Astrocyte (in vitro differentiated cells and primary cell): ENCODE data around the gene EEF2K. TPM values are rescaled to one million over a fixed set of nuclear protein-coding genes. Genes with fewer than 3 reads are reported as not detected.

Source experiments
- DNase-seq: peaks from one replicate; pipeline ENCODE4 v3.0.0-alpha.2; 2010; ENCODE audit warnings: low read depth
- FAIRE-seq: peaks from 2 replicates; lab custom pipeline; 2011; peaks lifted over from hg19 to GRCh38; lab: Jason Lieb, UNC
- H2AFZ ChIP-seq: 2 replicates; pipeline ENCODE4 v1.6.0; 2012; ENCODE audit warnings: low read depth, low read length, inconsistent platforms
- H3K27ac ChIP-seq: 2 replicates; pipeline ENCODE4 v1.5.1; 2011; ENCODE audit warnings: low read depth, low read length, inconsistent platforms
- H3K27me3 ChIP-seq: 2 replicates; pipeline ENCODE4 v1.6.0; 2011; ENCODE audit warnings: low read length, inconsistent platforms; ENCODE audit not compliant: insufficient read depth
- H3K36me3 ChIP-seq: 2 replicates; pipeline ENCODE4 v1.5.1; 2011; ENCODE audit warnings: low read length, inconsistent platforms; ENCODE audit not compliant: insufficient read depth
- H3K4me1 ChIP-seq: 2 replicates; pipeline ENCODE4 v1.5.1; 2011; ENCODE audit warnings: low read length, inconsistent platforms; ENCODE audit not compliant: insufficient read depth
- H3K4me2 ChIP-seq: 2 replicates; pipeline ENCODE4 v1.6.0; 2012; ENCODE audit warnings: low read length, inconsistent platforms
- H3K4me3 ChIP-seq: 2 replicates; pipeline ENCODE4 v1.5.1; 2011; ENCODE audit warnings: low read depth, mild to moderate bottlenecking, low read length, inconsistent platforms; ENCODE audit not compliant: insufficient read depth
- H3K79me2 ChIP-seq: 2 replicates; pipeline ENCODE4 v1.6.0; 2012; ENCODE audit warnings: mild to moderate bottlenecking, low read length, inconsistent platforms; ENCODE audit not compliant: insufficient read depth
- H3K9ac ChIP-seq: 2 replicates; pipeline ENCODE4 v1.6.0; 2012; ENCODE audit warnings: mild to moderate bottlenecking, low read length, inconsistent platforms
- H3K9me3 ChIP-seq: 2 replicates; pipeline ENCODE4 v1.5.1; 2012; ENCODE audit warnings: low read depth, mild to moderate bottlenecking, low read length, inconsistent platforms; ENCODE audit not compliant: insufficient read depth
- H4K20me1 ChIP-seq: 2 replicates; pipeline ENCODE4 v1.6.0; 2012; ENCODE audit warnings: low read length, inconsistent platforms; ENCODE audit not compliant: insufficient read depth
- H3K27ac Mint-ChIP-seq: one replicate; pipeline ENCODE4 v1.8.0; 2021; ENCODE audit warnings: mild to moderate bottlenecking, mixed read lengths; ENCODE audit not compliant: unreplicated experiment
- H3K27me3 Mint-ChIP-seq: one replicate; pipeline ENCODE4 v1.8.0; 2021; ENCODE audit warnings: low read depth, mixed read lengths; ENCODE audit not compliant: unreplicated experiment
- H3K36me3 Mint-ChIP-seq: one replicate; pipeline ENCODE4 v1.8.0; 2021; ENCODE audit warnings: low read depth, mixed read lengths; ENCODE audit not compliant: unreplicated experiment
- H3K4me1 Mint-ChIP-seq: one replicate; pipeline ENCODE4 v1.8.0; 2021; ENCODE audit warnings: low read depth, mixed read lengths; ENCODE audit not compliant: unreplicated experiment
- H3K4me3 Mint-ChIP-seq: one replicate; pipeline ENCODE4 v1.8.0; 2021; ENCODE audit warnings: mild to moderate bottlenecking, moderate library complexity, mixed read lengths; ENCODE audit not compliant: unreplicated experiment
- H3K9me3 Mint-ChIP-seq: one replicate; pipeline ENCODE4 v1.8.0; 2021; ENCODE audit warnings: mild to moderate bottlenecking, mixed read lengths; ENCODE audit not compliant: unreplicated experiment
- EZH2 ChIP-seq: IDR thresholded peaks from 2 replicates; pipeline ENCODE4 v1.6.1; 2012; ENCODE audit warnings: mild to moderate bottlenecking, low read length, inconsistent platforms; ENCODE audit not compliant: insufficient read depth
- total RNA-seq: library from RNA; stranded (reverse); gene quantifications from 2 replicates; pipeline ENCODE4 v1.2.1, GENCODE V29; 2021
- TF ChIP-seq, protein P1 (sequence below): IDR thresholded peaks from 2 replicates; pipeline ENCODE4 v1.5.1; 2011; ENCODE audit warnings: low read depth, mild to moderate bottlenecking, inconsistent platforms, low read length, moderate library complexity; ENCODE audit not compliant: insufficient read depth

Gene EEF2K
- total RNA-seq, 1 donor from 2014 or later, result 20.9 TPM

DNA sequence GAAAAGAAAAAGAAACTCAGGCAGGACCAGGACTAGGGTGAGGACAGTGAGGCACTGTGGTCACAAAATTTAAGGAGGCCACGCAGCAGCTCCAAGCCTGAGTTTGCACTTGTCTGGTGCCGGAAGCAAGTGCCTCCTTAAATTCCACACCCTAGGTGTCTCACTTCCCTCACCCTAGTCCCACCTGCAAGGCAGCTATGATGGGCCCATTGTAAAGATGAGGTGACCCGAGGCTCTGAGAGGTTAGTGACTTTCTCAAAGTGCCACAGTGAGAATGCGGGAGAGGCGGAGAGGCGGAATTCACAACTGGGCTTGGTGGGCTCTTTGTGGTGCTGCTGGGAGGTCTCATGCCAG, 21.5 kb upstream of the EEF2K start:
- Histone ChIP-seq H3K4me3 (no peak overlapping the region), H3K79me2 (no peaks in the 10 kb centered on the region), H3K27ac (no peak overlapping the region), H3K9ac (no peak overlapping the region), H3K36me3 (no peaks in the 10 kb centered on the region), H2AFZ (no peak overlapping the region), H3K4me2 (no peak overlapping the region), H3K4me1 (peaks cover 4% of the 10 kb centered on the region), H3K9me3 (no peaks in the 10 kb centered on the region), H3K27me3 (no peaks in the 10 kb centered on the region), H4K20me1 (no peaks in the 10 kb centered on the region)
- H3K9me3 Mint-ChIP-seq, result no peaks in the 10 kb centered on the region
- no peak overlapping the region for H3K4me3 Mint-ChIP-seq
- no peak overlapping the region for H3K27ac Mint-ChIP-seq
- DNase-seq (no peak), FAIRE-seq (no peak)
- H3K4me1 Mint-ChIP-seq, result peaks cover under 1% of the 10 kb centered on the region
- H3K36me3 Mint-ChIP-seq, result no peaks in the 10 kb centered on the region
- H3K27me3 Mint-ChIP-seq, result peaks cover 26% of the 10 kb centered on the region
- no peak for TF ChIP-seq EZH2
- TF ChIP-seq, protein P1, sequence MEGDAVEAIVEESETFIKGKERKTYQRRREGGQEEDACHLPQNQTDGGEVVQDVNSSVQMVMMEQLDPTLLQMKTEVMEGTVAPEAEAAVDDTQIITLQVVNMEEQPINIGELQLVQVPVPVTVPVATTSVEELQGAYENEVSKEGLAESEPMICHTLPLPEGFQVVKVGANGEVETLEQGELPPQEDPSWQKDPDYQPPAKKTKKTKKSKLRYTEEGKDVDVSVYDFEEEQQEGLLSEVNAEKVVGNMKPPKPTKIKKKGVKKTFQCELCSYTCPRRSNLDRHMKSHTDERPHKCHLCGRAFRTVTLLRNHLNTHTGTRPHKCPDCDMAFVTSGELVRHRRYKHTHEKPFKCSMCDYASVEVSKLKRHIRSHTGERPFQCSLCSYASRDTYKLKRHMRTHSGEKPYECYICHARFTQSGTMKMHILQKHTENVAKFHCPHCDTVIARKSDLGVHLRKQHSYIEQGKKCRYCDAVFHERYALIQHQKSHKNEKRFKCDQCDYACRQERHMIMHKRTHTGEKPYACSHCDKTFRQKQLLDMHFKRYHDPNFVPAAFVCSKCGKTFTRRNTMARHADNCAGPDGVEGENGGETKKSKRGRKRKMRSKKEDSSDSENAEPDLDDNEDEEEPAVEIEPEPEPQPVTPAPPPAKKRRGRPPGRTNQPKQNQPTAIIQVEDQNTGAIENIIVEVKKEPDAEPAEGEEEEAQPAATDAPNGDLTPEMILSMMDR, result no peak

DNA sequence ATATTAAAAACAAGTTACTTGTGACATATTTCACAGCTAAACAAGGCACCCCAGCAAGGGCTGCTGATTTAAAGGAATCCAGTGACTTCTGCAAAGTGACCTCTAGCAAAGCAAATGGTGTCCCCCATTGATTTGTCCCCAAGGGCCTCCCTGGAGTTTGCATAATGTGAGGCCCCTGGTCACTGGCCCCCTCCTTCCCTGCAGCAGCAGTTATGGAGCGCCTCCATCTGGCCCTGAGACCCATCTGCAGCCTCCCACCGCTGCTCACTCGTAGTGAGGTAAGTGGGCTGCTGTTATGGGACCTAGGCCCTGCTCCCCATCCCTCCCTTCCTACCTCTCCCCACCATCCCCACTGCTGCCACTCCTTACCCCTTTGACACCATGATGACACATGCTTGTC, 19.6 kb upstream of the EEF2K start:
- Histone ChIP-seq H3K9ac (no peak overlapping the region), H3K27ac (no peak overlapping the region), H3K4me1 (peaks cover 11% of the 10 kb centered on the region), H3K9me3 (no peaks in the 10 kb centered on the region), H4K20me1 (no peaks in the 10 kb centered on the region), H2AFZ (no peak overlapping the region), H3K4me2 (no peak overlapping the region), H3K4me3 (no peak overlapping the region), H3K27me3 (no peaks in the 10 kb centered on the region), H3K36me3 (no peaks in the 10 kb centered on the region), H3K79me2 (no peaks in the 10 kb centered on the region)
- no peaks in the 10 kb centered on the region for H3K36me3 Mint-ChIP-seq
- H3K4me3 Mint-ChIP-seq, result no peak overlapping the region
- H3K27ac Mint-ChIP-seq, result no peak overlapping the region
- peaks cover 10% of the 10 kb centered on the region for H3K27me3 Mint-ChIP-seq
- DNase-seq, result no peak
- H3K9me3 Mint-ChIP-seq, result no peaks in the 10 kb centered on the region
- H3K4me1 Mint-ChIP-seq, result peaks cover 3% of the 10 kb centered on the region
- FAIRE-seq, result no peak
- no peak for TF ChIP-seq EZH2
- TF ChIP-seq, protein P1, result peak; percentile 11

DNA sequence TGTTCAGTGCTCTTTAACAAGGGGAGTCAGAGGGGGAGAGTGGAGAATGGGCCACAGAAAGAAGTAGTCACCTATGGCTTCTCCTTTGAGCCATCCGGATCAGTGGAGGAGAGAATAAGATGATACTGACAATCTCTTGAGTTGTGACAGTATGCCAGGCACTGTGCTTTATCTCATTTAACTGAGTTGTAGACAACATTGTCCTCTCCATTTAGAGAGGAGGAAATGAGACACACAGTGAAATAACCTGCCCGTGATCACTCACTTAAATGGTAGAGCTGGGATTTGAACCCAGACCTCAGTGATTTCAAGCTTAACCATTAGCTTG, 17.8 kb upstream of the EEF2K start:
- Histone ChIP-seq H3K4me3 (no peak overlapping the region), H3K9me3 (no peaks in the 10 kb centered on the region), H3K36me3 (no peaks in the 10 kb centered on the region), H3K4me1 (peaks cover 25% of the 10 kb centered on the region), H3K27ac (no peak overlapping the region), H4K20me1 (no peaks in the 10 kb centered on the region), H3K79me2 (no peaks in the 10 kb centered on the region), H3K9ac (no peak overlapping the region), H2AFZ (no peak overlapping the region), H3K4me2 (no peak overlapping the region), H3K27me3 (no peaks in the 10 kb centered on the region)
- Mint-ChIP-seq H3K36me3 (no peaks in the 10 kb centered on the region), H3K27ac (no peak overlapping the region), H3K9me3 (no peaks in the 10 kb centered on the region), H3K4me3 (peak overlapping the region; percentile 66), H3K4me1 (peaks cover 7% of the 10 kb centered on the region), H3K27me3 (peaks cover 3% of the 10 kb centered on the region)
- no peak for TF ChIP-seq EZH2
- TF ChIP-seq, protein P1, result no peak
- DNase-seq (no peak), FAIRE-seq (no peak)
